ENCODE results near the gene KLHL6. TPM values are rescaled to one million over a fixed set of nuclear protein-coding genes. Genes with fewer than 3 reads are reported as not detected.
"Not testable (repeated sequence)": the region's sequence is repeated elsewhere in the genome, so short reads cannot be mapped to it uniquely, and the experiment has no call there.

The KLHL6 gene
- total RNA-seq, 1 donor from 2014 or later, result 1.1 TPM

DNA sequence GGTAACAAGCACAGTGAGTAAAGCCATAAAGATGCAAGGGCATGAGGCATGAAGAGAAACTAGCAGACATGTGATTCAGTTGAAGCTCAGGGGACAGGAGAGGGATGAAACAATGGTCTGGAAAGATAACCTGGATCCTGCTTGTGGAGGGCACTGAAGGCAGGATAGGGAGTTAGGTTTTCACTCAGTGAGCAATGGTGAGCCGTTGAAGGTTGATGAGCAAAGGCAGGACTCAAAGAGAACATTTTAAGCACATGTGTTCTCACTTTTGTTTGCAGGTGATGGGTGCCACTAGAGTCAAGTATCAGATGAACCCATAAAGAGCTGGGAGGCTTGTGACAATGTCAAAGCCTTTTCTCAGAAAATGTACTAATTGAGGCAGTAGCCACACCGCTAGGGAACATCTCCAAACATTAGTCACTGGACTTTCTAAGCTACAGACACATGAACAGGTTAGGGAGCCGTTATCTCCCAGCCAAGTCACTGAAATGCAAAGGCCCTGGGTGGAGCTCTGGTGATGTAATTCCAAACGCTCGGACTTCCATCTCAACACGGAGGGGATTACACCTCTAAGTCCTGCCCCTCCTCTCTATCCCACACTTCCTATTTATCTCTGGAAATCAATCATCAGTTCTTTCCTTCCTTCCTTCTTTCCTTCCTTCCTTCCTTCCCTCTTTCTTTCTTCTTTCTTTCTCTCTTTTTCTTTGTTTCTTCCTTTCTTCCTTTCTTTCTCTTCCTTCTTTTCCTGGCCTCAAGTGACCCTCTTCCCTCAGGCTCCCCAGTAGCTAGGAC lies 22.7 kb downstream of the KLHL6 start:
- no peak for DNase-seq

DNA sequence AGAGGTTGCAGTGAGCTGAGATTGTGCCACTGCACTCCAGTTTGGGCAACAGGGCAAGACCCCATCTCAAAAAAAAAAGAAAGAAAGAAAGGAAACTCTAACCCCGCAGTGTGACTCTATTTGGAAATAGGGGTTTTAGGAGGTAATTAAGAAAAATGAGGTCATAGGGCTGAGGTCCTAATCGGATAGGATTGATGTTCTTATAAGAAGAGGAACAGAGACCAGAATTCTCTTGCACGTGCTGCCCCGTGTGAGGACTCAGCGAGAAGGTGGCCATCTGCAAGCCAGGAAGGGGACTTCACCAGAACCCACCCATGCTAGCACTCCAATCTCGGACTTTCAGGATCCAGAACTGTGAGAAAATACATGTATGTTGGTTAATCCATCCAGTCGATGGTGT lies 25.8 kb downstream of the KLHL6 start:
- no peak for DNase-seq

DNA sequence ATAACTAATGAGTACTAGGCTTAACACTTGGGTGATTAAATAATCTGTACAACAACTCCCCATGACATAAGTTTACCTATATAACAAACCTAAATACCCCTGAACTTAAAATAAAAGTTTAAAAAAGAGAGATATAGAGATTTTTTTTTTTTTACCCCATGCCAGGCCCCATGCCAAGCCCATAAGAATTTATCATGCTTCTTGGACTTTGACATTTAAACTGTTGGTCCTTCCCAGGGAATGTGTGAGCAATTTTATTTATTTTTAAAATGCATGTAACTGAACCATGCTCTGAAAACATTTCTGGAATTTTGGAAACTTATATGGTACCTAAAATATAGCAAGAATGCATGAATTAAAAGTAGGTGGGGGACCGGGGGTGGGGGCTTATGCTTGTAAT lies 26.3 kb downstream of the KLHL6 start:
- no peak for DNase-seq

DNA sequence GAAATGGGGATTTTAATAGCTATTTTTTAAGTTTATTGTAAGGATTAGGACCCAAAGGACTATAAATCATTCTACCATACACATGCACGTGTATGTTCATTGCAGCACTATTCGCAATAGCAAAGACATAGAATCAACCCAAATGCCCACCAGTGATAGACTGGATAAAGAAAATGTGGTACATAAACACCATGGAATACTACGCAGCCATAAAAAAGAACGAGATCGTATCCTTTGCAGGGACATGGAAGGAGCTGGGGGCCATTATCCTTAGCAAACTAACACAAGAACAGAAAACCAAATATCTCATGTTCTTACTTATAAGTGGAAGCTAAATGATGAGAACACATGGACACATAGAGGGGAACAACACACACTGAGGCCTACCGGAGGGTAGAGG lies 26.7 kb downstream of the KLHL6 start:
- DNase-seq, result not testable (repeated sequence)

DNA sequence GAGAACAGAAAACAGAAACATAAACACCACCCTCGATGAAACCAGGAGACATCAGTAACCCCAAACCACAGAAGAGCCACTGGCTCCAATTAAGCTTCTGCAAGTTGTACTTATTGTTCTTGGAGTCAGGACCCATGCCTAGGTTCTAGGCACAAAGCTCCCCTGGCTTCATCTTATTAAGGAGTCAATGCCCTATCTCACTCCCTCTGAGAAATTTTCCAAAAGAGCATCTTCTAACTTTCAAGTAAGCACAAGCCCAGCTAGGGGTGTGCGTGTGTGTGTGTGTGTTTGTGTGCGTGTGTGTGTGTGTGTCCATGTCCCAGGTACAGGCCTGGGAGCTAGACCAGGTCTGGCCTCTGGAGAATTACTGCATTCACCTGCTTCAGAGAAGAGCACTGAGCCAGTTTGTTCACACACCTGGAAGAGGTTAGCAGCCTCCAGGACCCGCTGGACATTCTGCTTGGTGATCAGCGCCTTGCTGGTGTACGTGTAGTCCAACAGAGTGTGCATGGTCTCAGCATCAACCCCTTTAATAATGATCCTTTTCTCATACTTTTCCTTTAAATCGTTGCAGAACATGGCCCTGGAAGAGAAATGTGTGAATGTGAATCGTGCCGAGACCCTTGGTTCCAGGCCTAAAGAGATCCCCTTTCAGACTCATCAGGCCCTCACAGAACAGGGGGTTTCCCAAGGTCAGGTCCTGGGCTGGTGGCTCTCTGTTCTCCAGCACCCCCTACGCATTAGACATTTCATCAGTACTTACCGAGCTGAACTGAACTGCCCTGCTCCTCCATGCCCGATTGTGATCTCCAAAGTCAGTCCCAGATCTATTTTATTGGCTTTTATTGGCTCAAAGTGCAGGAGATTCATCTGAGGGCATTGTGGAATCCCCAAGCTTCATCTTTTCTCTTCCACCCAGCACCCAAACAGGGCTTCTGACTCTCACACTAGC lies 27.8 kb downstream of the KLHL6 start:
- no peak for DNase-seq

DNA sequence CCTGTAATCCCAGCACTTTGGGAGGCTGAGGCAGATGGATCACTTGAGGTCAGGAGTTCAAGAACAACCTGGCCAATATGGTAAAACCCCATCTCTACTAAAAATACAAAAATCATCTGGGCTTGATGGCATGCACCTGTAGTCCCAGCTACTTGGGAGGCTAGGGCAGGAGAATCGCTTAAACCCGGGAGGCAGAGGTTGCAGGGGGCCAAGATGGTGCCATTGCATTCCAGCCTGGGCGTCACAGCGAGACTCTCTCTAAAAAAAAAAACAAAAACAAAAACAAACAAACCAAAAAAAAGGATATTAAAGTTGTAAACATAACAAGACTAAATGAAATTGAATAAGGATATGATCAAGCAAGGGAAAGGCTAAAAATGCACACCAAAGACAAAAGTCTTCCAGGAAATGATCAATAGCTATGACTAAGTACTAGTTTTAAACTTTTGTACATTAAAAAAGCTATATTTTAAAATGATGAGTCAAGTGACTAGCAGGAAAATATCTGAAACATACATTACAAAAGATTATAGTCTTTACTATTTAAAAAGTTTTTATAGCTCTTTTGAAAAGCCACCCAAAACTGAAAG lies 28.6 kb downstream of the KLHL6 start:
- DNase-seq, result no peak

DNA sequence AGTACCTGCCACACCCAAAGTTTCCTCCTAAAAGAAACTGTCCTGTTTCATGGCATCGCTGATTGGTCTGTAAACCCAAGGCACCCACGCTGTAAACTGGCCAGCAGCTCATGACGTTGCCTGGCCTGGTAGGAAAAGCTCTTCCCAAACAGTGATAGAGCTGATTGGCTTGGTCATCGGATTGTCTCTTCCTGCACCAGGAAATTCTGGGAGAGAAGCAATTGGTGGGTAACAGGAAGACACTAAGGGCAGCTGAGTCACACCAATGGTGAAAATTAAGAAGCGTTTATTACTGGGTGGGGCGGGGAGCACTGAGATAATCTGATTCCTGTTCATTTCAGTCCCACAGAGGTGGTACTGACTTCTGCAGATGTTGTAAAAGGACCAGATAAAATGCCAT lies 31.0 kb downstream of the KLHL6 start:
- no peak for DNase-seq

DNA sequence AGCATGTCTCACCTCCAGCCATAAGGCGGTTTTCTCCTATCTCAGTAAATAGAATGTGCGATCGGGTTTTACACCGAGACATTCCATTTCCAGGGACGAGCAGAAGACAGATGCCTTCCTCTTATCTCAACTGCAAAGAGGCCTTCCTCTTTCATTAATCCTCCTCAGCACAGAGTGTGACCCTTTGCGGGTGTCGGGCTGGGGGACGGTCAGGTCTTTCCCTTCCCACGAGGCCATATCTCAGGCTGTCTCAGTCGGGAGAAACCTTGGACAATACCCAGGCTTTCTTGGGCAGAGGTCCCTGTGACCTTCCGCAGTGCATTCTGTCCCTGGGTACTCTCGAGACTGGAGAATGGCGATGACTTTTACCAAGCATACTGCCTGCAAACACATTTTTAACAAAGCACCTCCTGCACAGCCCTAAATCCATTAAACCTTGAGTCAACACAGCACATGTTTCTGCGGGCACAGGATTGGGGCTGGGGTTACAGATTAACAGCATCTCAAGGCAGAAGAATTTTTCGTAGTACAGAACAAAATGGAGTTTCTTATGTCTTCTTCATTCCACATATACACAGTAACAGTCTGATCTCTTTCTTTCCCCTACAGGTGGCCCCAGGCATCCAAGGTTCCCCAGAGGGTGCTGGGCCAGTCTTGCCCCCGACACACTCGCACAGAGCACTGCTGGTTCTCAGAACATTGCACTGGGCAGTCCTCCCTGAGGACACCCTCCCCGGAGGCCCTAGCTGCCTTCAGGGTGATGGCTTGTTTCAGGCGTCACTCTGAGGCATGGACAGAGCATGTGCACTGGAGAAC lies 34.6 kb downstream of the KLHL6 start:
- DNase-seq, result not testable (repeated sequence)

DNA sequence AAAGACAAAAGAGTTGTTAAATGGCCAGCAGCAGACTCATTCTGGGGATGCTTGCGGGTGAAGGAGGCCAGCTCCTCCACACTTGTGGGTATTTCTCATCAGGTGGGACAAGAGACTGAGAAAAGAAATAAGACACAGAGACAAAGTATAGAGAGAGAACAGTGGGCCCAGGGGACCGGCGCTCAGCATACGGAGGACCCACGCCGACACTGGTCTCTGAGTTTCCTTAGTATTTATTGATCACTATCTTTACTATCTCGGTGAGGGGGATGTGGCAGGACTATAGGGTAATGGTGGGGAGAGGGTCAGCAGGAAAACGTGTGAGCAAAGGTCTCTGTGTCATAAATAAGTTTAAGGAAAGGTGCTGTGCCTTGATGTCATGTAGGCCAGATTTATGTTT lies 35.2 kb downstream of the KLHL6 start:
- not testable (repeated sequence) for DNase-seq

DNA sequence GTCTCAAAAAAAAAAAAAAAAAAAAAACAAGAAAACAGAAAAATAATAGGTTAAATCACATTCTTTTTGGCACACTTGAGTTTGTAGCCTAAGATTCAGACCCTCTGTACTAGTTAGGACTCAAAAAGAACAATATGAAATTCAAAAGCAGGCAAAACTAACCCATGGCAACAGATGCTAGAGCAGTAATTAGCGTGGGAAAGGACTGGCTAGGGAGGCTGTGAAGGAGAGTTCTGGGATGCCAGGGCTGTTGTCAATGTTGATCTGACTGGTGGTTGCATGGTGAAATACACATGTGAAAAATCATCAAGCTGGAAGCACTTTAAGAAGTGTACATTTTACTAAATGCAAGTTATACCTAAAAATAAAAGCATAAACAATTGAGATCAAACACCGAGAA lies 35.6 kb downstream of the KLHL6 start:
- DNase-seq, result no peak

DNA sequence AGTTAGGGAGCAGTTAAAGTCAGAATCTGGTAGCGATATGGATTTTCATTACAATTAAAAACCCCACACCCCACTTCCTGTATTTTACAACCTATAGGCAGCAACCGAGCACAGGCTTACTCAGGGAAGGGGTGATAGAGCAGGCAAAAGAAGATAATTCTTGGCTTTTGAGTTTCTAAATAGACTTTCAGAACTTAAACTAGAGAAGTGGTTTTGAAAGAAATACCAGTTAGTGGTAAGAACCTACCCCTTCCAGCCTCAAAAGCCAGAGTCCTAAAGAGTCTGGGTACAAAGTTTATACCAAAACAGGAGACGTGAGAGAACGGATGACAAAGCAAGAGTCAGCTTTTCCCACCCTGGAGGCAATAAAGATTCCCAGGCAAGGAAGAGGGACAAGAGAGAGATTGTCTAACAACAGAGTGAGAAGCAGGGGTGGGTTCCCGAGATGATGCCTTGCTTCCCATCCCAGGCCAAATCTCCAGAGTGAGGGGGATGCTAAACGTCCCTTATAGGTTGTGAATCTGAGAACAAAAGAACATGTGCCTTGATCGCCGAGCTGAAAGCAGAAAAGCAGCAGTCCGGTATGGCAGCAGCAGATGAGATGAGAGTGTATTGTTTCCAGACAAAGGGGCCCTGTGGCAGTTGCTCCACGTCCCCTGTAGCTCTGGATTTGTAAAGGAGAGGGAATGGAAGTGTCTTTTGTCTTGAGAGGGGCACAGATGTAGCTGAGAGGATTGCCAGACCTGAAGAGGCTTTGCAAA lies 36.8 kb downstream of the KLHL6 start:
- DNase-seq, result no peak

DNA sequence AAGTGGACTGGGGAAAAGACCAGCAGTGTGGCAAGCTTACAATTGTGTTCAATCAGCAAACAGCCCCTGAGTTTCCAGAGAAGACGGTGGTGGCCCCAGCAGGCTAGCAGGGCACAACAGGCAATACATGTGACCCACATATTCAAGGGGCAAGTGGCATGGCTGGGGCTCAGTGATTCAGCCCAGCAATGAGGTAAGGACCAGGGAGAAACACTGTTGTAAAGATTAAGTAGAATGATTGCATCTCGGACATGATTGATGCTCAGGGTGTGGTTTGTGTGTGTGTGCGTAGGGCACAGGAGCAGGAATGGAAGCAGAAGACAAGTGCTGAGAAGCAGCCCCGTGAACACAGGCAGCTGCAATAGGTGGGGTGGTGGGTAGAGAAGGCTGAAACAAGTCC lies 37.9 kb downstream of the KLHL6 start:
- DNase-seq, result no peak

DNA sequence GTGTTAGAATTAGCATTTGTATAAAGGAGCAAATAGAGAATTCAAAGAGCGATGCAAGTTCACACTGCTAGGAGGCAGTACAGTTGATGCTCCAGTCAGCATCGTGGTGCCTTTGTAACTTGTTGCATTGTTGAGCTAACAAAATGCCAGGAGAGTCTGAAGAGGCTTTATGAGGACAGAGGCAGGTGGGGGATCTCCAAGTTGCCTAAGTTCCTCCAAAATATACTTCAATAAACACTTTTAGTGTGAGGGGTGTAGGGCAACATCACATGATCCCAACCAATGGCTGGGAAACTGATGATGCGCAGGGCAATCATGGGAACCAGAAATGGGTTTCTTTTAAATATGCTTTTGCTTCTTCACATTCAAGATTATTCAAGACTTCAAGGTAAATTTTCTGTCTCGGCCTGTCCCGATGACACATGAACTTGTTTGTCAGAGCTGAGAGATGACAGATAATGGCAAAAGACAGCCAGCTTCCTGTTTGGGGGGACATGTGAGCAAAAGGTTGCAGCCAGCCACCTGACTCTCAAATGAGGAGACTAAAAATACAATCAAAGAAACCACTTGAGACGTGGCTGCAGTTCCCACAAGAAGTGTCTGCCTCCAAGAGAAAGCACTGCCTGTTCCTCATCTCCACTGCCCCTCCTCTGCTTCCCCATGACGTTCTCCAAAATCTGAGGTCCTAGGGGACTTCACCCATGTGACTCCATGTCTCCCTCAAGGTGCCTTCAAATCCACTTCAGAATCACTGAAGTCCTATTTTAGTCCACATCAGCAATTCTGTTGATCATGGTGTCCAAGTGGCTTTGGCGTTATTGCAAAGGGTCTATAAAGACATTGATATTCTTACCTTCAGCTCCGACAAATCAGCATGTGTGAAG lies 39.3 kb downstream of the KLHL6 start:
- DNase-seq, result no peak

DNA sequence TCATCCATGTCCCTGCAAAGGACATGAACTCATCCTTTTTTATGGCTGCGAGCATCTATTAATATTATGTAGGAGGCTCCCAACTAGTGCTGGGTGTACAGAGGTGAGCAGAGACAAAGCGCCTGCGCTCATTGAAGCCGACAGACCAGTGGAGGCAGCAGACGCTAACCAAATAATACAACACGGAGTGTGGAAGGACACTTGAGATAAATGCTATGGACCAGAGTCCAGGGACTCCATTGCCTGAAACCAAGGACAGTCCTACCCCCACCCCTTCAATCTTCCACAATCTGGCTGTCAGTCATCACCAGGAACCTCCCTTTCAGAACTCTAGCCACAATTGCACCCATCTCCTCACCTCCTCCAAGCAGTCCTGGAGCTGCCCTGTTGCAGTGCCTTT lies 41.5 kb downstream of the KLHL6 start:
- DNase-seq, result no peak

DNA sequence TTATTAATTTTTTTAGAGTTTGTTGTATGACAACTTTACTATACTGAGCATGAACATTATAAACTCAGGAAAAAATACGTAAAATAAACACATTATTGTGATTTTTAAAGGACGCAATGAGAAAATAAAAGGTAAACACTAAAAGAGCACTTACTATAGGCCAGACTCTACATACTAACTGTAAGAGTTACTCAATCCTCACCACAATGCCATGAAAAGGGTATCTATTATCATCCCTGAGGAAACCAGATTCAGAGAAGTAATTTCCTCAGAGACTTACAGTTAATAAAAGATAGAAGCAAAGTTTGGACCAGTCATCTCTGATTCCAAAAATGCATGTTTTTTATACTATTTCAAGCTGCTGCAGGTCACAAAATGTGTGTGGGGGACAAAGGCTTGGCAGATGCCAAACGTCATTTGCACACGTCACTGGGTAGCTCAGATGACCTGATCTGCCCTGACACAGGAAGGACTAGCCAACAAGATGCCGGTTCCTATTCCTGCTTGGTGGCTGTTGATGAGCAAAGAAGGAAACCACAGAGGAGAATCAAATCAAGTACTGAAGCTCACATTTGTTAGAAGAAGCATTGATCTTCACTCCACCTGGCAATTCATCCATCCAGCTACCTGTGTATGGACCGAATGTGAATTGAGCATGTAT lies 42.3 kb downstream of the KLHL6 start:
- DNase-seq, result no peak

DNA sequence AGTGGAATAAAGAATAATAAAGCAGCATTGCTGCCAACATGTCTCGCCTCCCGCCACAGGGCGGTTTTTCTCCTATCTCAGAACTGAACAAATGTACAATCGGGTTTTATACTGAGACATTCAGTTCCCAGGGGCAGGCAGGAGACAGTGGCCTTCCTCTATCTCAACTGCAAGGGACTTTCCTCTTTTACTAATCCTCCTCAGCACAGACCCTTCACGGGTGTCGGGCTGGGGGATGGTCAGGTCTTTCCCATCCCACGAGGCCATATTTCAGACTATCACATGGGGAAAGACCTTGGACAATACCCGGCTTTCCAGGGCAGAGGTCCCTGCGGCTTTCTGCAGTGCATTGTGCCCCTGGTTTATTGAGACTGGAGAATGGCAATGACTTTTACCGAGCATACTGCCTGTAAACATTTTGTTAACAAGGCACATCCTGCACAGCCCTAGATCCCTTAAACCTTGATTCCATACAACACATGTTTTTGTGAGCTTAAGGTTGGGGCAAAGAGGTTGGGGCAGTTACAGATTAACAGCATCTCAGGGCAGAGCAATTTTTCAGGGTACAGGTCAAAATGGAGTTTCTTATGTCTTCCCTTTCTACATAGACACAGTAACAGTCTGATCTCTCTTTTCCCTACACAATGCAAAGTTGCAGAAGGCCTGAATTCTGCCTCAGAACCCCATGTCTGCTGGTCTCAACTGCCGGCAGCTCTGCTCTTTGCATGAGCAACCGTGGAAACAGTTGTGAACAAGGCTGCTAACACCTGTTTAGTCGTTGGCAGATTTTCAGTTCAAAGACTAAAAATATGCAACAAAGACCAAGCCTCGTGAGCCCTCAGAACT lies 44.0 kb downstream of the KLHL6 start:
- DNase-seq, result not testable (repeated sequence)

DNA sequence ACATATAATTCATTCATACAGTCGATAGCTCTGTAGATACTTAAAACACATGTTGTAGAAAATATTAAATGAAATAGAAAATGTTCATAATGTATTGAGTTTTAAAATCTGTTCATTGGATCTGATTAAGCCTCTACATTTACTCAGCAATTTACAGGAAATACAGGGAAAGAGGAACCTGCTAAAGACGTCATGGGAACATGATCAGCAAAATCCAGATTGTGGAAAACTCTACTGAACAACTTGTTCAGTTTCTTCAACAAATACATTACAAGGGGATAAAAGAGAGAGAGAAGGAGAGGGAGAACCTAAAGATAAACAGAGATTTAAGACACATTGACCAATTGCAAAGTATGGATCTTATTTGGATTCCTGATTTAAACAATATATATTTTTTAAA lies 46.7 kb downstream of the KLHL6 start:
- DNase-seq, result no peak

DNA sequence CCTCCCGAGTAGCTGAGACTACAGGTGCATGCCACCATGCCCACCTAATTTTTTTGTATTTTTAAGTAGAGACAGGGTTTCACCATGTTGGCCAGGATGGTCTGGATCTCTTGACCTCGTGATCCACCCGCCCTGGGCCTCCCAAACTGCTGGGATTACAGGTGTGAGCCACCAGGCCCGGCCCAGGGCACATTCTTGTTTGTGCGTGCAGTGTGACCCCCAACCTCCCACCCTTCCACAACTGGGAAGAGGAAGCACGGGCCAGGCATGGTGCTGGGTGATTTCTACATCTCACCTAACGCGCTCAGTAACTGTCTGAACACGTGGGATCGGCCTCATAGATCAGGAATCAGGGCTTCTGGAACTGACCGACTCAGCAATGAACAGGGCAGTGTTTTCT lies 48.0 kb downstream of the KLHL6 start:
- DNase-seq, result no peak

Data from occipital lobe (tissue), 2 donors.